Upper lobe of left lung (tissue), 6 donors: Measurements from ENCODE around the gene SYNPO2. TPM values are rescaled to one million over a fixed set of nuclear protein-coding genes. Genes with fewer than 3 reads are reported as not detected.
"Not testable (repeated sequence)": the region's sequence is repeated elsewhere in the genome, so short reads cannot be mapped to it uniquely, and the experiment has no call there.

Experiments used
- ATAC-seq, 2 donors: fragments of 200-7000 bp; cut with Tn5 transposase; one replicate each; pipeline ENCODE4 v1.9.1; 2022; ENCODE audit warnings: mild to moderate bottlenecking in 2 of 2, moderate library complexity in 2 of 2; ENCODE audit not compliant: low FRiP score in 2 of 2
- DNase-seq, 2 donors: peaks; one replicate each; pipeline ENCODE4 v3.0.0-alpha.2; 2019 to 2020
- H3K27ac ChIP-seq, 4 donors: fragments of 200-600 bp; sonication (generic); one replicate each; pipeline ENCODE4 v1.5.1; 2016 to 2019
- H3K27me3 ChIP-seq, 4 donors: fragments of 200-600 bp; sonication (generic); one replicate each; pipeline ENCODE4 v1.5.1; 2017 to 2019
- H3K36me3 ChIP-seq, 4 donors: fragments of 200-600 bp; sonication (generic); one replicate each; pipeline ENCODE4 v1.5.1; 2016 to 2019
- H3K4me1 ChIP-seq, 4 donors: fragments of 200-600 bp; sonication (generic); one replicate each; pipeline ENCODE4 v1.5.1; 2018 to 2019
- H3K4me3 ChIP-seq, 4 donors: fragments of 200-600 bp; sonication (generic); one replicate each; pipeline ENCODE4 v1.5.1; 2017 to 2019; ENCODE audit warnings: mild to moderate bottlenecking in 2 of 4, moderate library complexity in 1 of 4
- H3K9me3 ChIP-seq, 4 donors: fragments of 200-600 bp; sonication (generic); one replicate each; pipeline ENCODE4 v1.5.1; 2018 to 2019
- EP300 ChIP-seq, 4 donors: sonication (generic); formaldehyde crosslinking; IDR thresholded peaks; one replicate each; pipeline ENCODE4 v1.5.1; 2017; ENCODE audit warnings: antibody characterized with exemption in 4 of 4, control low read depth in 2 of 4
- POLR2A ChIP-seq, 4 donors: fragments of 450-650 bp; IDR thresholded peaks; one replicate each; pipeline ENCODE4 v1.5.1; 2016 to 2017; ENCODE audit warnings: antibody characterized with exemption in 4 of 4, mild to moderate bottlenecking in 2 of 4
- POLR2AphosphoS5 ChIP-seq, 2 donors: sonication (generic); formaldehyde crosslinking; IDR thresholded peaks; one replicate each; pipeline ENCODE4 v1.5.1; 2017; ENCODE audit warnings: antibody characterized with exemption in 2 of 2
- WGBS, 2 donors: methylation state at CpG; one replicate each; pipeline ENCODE4 v1.1.5; 2017 to 2018; 5-methylcytosine and 5-hydroxymethylcytosine counted together
- total RNA-seq, 6 donors: library from RNA; depleted of rRNA in 4 of 6; stranded (reverse); fragments of >200 nt in 4 of 6; gene quantifications; one replicate each; pipeline versions ENCODE4 v1.1.0 to v1.2.1, GENCODE V29; 2016 to 2021
- TF ChIP-seq, protein P1 (sequence below), 6 experiments: fragments of 450-650 bp in 4 of 6; fragments of 200-600 bp in 2 of 6; sonication (generic) in 2 of 6; IDR thresholded peaks; one replicate each; pipeline ENCODE4 v1.5.1; 2016 to 2019; ENCODE audit warnings: antibody characterized with exemption in 6 of 6
- donor health status: DM: no; HTN: no; CAD: no; lungs with moderate emphysema.
- donor health status: DM: no; HTN: yes; CAD: no; lungs with severe emphysema.

Gene SYNPO2
- total RNA-seq, 6 donors from 2014 or later: 7.9 to 56.3 (median 17.0) TPM

DNA sequence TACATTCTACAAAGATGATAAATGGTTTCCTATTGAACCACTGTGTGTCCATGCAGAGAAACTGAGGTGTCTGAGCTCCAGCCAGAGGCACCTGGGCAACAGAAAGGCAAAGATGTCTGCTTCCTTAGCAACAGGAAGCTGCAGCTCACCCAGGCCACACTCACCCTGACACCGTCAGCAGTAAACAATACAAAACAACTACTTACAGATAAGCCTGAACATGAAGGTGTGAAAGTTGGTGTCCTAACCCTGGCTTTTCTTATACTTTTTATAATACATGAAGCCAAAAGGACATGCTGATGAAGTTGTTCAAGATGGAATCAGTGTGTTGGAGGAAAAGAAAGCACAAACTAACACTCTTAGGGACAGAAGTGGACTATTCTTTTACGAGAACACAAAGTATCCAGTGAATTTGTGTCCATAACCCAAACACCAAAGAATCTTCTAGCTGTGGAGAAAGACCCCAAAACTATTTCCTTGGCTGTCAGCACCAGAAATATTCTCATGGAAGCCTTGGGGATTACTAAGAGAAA lies 117.3 kb downstream of the SYNPO2 start:
- WGBS, 2 donors: 76 to 81% methylated on average over 2 of the region's 2 CpGs
- Histone ChIP-seq H3K27ac (no peak overlapping the region), H3K36me3 (no peaks in the 10 kb centered on the region), H3K9me3 (no peaks in the 10 kb centered on the region), H3K4me3 (no peak overlapping the region), H3K27me3 (no peaks in the 10 kb centered on the region), H3K4me1 (peaks cover 0 to 5% (median under 1%) of the 10 kb centered on the region in 4 donors)
- ATAC-seq (no peak), DNase-seq (no peak)
- TF ChIP-seq, protein P1, sequence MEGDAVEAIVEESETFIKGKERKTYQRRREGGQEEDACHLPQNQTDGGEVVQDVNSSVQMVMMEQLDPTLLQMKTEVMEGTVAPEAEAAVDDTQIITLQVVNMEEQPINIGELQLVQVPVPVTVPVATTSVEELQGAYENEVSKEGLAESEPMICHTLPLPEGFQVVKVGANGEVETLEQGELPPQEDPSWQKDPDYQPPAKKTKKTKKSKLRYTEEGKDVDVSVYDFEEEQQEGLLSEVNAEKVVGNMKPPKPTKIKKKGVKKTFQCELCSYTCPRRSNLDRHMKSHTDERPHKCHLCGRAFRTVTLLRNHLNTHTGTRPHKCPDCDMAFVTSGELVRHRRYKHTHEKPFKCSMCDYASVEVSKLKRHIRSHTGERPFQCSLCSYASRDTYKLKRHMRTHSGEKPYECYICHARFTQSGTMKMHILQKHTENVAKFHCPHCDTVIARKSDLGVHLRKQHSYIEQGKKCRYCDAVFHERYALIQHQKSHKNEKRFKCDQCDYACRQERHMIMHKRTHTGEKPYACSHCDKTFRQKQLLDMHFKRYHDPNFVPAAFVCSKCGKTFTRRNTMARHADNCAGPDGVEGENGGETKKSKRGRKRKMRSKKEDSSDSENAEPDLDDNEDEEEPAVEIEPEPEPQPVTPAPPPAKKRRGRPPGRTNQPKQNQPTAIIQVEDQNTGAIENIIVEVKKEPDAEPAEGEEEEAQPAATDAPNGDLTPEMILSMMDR (IDR thresholded peaks at IDR 0.05): no peak

DNA sequence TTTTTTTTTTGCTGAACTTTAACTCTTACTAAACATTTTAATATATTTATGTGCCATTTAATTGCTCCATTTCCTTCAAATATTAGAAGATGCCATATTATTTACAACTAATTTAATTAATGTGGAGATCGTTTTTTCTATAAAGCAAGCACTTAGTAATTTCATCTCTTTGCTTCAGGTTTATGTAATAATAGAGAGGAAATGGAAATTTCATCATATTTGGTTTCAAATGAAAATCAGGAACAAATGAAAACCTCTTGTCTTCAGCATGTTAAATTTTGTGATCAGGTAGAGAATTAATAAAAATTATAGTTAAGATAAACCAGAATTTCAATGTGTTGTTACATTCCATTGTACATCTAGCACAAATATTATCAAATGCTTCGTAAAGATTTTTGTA lies 120.1 kb downstream of the SYNPO2 start:
- 65 to 70% methylated on average over 2 of the region's 2 CpGs for WGBS, 2 donors
- H3K4me1 ChIP-seq: peaks cover 0 to 5% (median 2%) of the 10 kb centered on the region in 4 donors
- no peaks in the 10 kb centered on the region for H3K9me3 ChIP-seq
- no peaks in the 10 kb centered on the region for H3K36me3 ChIP-seq
- H3K4me3 ChIP-seq: no peak overlapping the region
- no peak overlapping the region for H3K27ac ChIP-seq
- ATAC-seq (no peak), DNase-seq (no peak)
- TF ChIP-seq POLR2AphosphoS5 (IDR thresholded peaks at IDR 0.05): no peak
- TF ChIP-seq POLR2A (IDR thresholded peaks at IDR 0.05): no peak
- TF ChIP-seq EP300 (IDR thresholded peaks at IDR 0.05): no peak
- TF ChIP-seq, protein P1 (IDR thresholded peaks at IDR 0.05): no peak
- no peaks in the 10 kb centered on the region for H3K27me3 ChIP-seq

DNA sequence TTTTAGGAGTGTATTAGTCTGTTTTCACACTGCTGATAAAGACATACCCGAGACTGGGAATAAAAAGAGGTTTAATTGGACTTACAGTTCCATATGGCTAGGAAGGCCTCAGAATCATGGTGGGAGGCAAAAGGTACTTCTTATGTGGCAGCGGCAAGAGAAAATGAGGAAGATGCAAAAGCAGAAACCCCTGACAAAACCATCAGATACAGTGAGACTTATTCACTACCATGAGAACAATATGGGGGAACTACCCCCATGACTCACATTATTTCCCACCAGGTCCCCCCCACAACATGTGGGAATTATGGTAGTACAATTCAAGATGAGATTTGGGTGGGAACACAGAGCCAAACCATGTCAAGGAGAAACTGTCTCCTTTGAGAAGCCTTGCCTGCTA lies 121.6 kb downstream of the SYNPO2 start:
- 79 to 89% methylated on average over 2 of the region's 2 CpGs for WGBS, 2 donors
- not testable (repeated sequence) for H3K4me3 ChIP-seq, H3K9me3 ChIP-seq, H3K27me3 ChIP-seq, DNase-seq, H3K4me1 ChIP-seq, ATAC-seq, H3K36me3 ChIP-seq
- H3K27ac ChIP-seq: peak overlapping the region in 1 of 4 donors; percentile 7

DNA sequence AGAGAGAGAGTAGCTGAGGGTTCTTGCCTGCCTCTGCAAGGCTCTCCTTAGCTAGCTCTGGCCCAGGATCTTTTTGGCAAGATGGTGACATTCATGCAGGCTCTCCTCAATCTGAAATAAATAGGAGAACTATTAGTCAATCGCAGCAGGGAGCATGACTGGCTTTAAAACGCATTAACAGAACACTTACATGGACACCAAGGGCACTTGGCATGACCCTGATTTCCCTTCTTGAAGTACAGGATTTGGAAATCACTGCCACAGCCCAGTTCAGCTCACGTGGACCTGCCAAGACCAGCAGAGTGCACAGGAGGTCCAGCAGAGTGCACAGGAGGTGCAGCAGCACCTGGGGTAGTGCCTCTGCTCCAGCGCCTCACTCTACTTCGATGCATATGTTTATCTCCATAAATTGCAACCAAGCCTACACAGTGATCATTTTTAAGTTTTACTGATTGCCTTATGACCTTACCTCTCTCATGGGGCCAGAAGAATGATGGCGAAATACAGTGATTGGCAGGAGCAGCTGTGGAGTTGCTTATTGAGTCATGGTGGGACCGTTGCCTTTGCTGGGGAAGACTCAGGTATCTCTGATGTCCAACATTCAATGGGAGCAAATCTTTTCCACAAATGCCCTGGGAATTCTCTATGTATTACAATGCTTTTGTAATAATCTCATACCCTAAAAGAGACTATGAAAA lies 122.4 kb downstream of the SYNPO2 start:
- peak in 1 of 2 donors; percentile 81 for DNase-seq
- no peaks in the 10 kb centered on the region for H3K27me3 ChIP-seq
- peaks cover 0 to 5% (median 2%) of the 10 kb centered on the region in 4 donors for H3K4me1 ChIP-seq
- H3K9me3 ChIP-seq: no peaks in the 10 kb centered on the region
- H3K4me3 ChIP-seq: no peak overlapping the region
- TF ChIP-seq POLR2A (IDR thresholded peaks at IDR 0.05) (no peak), POLR2AphosphoS5 (IDR thresholded peaks at IDR 0.05) (peak in 1 of 2 donors; percentile 43), EP300 (IDR thresholded peaks at IDR 0.05) (peak in 1 of 4 donors; percentile 60)
- TF ChIP-seq, protein P1 (IDR thresholded peaks at IDR 0.05): no peak
- 63 to 66% methylated on average over 7 of the region's 7 CpGs for WGBS, 2 donors
- peak overlapping the region in 2 of 4 donors; percentile 7 for H3K27ac ChIP-seq
- no peaks in the 10 kb centered on the region for H3K36me3 ChIP-seq
- ATAC-seq: peak; percentile 47 to 79

DNA sequence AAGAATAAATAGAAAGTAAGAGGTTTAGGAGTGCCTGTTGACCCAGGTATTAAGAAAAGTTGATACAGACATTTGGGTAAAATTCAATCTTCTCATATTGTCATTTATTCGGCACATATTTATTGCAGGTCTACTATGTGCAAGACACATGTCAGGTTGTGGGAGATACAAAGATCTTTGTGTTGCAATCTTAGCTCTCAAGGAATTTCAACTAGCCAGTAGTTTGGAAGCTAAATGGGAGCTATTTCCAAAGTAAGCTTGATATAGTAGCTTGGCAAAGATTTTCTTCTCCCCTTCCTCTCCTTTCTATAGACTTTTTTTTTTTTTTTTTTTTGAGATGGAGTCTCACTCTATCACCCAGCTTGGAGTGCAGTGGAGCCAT lies 122.9 kb downstream of the SYNPO2 start:
- no peak for ATAC-seq
- H3K4me3 ChIP-seq: no peak overlapping the region
- H3K27me3 ChIP-seq: no peaks in the 10 kb centered on the region
- H3K4me1 ChIP-seq: peaks cover 0 to 5% (median 2%) of the 10 kb centered on the region in 4 donors
- TF ChIP-seq POLR2A (IDR thresholded peaks at IDR 0.05) (no peak), POLR2AphosphoS5 (IDR thresholded peaks at IDR 0.05) (no peak), EP300 (IDR thresholded peaks at IDR 0.05) (no peak)
- TF ChIP-seq, protein P1 (IDR thresholded peaks at IDR 0.05): no peak
- H3K27ac ChIP-seq: no peak overlapping the region
- H3K36me3 ChIP-seq: no peaks in the 10 kb centered on the region
- 63 to 65% methylated on average over 1 of the region's 1 CpG for WGBS, 2 donors
- no peaks in the 10 kb centered on the region for H3K9me3 ChIP-seq
- no peak for DNase-seq
